Stimulated activated CD4-positive, alpha-beta T cell treated with anti-CD3 and anti-CD28 coated beads, Interleukin-2, amount 100 ng/mL, for 24 hours (primary cell): ENCODE measurements around the gene RNF182.
"Not testable (repeated sequence)": the region's sequence is repeated elsewhere in the genome, so short reads cannot be mapped to it uniquely, and the experiment has no call there.

Source experiments
- DNase-seq, 2 donors: peaks; one replicate each; pipeline ENCODE4 v3.0.0-alpha.2; 2020

RNF182 gene, protein sequence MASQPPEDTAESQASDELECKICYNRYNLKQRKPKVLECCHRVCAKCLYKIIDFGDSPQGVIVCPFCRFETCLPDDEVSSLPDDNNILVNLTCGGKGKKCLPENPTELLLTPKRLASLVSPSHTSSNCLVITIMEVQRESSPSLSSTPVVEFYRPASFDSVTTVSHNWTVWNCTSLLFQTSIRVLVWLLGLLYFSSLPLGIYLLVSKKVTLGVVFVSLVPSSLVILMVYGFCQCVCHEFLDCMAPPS

DNA sequence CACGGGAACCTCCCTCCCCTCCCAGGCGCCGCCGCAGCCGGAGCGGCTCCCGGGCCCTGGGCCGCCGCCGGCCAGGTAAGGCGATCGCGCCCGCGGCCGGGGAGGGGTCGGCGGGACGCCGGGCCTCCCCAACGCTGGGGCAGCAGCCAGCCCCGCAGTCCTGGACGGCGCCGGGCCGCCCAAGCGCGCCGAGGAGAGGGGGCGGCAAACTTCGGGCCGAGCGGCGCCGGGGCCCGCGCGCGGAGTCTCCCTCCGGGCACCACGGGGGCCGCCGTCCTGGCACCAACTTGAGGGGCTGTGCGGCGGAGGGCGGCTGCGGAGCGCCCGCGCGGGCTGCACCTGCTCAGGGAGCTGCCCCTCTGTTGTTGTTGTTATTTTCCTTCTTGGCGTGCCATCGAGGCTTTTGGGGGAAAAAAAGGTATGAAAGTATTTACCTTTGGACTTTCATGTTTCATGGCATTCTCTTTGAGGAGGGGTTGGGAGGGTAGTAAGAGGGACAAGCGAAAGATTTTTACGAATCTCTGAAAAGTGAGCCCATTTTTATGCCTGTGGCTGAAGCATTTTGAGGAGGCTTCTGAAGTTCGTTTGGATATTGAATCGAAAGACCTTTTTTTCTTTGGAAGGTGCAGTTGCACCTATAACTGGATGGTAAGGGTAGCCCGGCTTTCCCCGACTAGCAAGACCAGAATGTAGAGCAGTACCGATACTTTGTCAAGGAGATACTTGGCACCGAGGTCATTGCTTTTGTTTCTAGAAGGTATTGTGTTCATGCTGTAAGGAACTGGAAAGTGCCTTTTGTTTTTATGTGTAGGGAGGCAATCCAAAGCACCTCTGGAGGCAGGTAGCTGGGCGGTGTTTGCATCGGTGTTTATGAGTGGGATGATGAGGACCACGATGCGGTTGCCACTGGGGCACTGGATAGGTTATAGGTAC lies at the start of gene RNF182:
TSS of gene RNF182 (plus strand) at position 4 of the 933 bp plus-strand sequence. CDS start 52,168 bp downstream, outside the sequence.
- peak; percentile 48 to 57 for DNase-seq

DNA sequence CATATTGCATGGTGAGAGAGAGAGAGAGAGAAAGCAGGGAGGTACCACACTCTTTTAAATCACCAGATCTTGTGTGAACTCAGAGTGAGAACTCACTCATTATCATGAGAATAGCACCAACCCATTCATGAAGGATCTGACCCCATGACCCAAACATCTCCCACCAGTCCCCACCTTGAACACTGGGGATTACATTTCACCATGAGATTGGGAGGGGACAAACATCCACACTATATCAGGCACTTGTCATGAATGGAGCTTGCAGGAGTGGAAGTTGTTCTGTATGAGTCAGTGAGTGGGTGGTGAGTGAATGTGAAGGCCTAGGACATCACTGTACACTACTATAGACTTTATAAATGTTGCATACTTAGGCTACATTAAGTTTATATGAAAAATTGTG lies 47.7 kb upstream of the RNF182 start:
- DNase-seq, result no peak

DNA sequence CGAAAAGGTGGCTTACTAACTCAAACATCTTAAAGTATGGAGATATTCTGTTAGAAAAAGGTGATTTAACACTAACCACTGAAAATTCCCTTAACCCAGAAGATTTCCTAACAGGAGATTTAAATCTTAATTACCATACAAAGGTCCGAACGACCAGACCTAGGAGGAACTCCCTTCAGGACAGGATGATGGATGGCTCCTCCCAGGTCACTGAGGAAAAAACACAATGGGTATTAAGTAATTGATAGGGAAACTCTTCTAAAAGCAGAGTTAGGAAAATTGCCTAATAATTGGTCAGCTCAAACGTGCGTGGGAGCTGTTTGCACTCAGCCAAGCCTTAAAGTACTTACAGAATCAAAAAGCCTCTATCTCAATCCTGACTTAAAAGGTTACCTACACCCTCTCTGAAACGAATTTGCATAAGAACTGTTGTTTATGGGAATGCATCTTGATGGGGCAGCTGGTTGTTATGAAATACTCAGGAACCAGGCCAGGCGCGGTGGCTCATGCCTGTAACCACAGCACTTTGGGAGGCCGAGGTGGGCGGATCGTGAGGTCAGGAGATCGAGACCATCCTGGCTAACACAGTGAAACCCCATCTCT lies 44.6 kb upstream of the RNF182 start:
- DNase-seq, result not testable (repeated sequence)

DNA sequence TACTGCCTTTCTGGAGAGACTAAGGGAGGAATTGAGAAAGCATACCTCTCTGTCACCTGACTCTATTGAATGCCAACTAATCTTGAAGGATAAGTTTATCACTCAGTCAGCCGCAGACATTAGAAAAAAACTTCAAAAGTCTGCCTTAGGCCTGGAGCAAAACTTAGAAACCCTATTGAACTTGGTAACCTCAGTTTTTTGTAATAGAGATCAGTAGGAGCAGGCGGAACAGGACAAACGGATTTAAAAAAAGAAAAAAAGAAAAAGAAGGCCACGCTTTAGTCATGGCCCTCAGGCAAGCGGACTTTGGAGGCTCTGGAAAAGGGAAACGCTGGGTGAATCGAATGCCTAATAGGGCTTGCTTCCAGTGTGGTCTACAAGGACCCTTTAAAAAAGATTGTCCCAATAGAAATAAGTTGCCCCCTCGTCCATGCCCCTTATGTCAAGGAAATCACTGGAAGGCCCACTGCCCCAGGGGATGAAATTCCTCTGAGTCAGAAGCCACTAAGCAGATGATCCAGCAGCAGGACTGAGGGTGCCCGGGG lies 43.1 kb upstream of the RNF182 start:
- DNase-seq, result no peak

DNA sequence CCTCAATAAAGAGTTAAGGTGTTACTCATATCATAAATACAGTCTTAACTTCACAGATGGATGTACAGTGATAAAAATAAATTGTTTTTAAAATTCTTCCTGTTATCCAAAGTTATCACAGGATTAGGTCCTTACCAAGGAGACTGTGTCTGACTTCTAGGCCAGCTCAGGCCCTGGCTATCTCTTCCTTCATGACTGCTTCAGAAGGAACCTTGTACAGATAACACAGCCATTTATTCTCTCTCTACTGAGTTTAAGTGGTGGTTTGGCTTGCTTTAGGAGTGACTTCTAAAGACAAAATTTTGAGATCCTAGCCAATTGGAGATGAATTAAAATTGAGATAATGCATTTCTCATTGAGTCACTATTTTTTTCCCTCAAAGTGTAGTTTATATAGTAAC lies 40.8 kb upstream of the RNF182 start:
- DNase-seq, result no peak

DNA sequence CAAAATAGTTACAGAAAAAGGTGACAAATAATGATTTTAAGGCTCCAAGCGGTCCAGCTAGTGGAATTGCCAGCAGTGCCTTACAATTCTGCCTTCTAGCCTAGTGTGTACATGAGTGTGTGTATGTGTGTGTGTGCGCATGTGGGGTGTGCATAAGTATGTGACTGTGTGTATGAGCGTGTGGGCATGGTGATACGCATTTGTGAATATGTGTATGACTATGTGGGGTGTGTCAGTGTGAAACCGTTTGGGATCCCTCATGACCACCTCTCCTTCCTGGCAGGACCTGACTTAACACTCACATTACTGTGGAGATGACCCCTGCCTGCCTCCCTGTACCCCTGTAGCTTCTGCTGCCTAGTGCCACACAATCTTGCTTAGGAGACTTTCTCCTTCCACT lies 40.4 kb upstream of the RNF182 start:
- DNase-seq, result no peak

DNA sequence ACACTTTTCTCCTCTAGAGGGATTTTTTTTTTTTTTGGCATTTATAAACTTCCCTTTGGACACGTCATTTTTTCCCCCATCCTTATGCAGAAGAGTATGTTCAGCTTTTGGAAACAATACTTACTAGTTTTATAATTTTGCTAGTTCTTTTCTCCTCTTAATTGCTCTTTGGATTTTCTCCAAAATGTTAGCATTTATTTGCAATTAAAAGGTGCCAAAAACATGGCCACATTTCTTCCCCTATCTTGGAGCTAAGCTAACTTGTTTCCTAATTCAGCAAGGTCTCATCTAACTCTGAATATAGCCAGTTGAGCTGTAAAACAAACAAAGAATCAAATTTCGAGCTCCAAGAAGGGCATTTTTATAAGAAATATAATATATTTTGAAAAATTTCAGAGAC lies 39.2 kb upstream of the RNF182 start:
- no peak for DNase-seq

DNA sequence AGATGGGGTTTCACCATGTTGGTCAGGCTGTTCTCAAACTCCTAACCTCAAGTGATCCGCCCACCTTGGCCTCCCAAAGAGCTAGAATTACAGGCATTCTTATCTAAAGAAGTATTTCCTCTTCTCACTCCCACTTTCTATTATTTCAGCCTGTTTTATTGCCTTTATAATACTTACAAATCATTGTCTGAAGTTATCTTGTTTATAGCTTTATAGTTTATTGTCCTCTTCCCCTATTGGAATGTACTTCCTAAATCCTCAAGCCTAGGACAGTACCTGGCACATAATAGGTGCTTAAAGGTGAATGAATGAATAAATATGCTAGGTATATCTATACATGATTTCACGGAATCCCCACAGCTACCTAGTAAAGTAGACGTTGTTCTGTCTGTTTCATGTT lies 37.8 kb upstream of the RNF182 start:
- no peak for DNase-seq

DNA sequence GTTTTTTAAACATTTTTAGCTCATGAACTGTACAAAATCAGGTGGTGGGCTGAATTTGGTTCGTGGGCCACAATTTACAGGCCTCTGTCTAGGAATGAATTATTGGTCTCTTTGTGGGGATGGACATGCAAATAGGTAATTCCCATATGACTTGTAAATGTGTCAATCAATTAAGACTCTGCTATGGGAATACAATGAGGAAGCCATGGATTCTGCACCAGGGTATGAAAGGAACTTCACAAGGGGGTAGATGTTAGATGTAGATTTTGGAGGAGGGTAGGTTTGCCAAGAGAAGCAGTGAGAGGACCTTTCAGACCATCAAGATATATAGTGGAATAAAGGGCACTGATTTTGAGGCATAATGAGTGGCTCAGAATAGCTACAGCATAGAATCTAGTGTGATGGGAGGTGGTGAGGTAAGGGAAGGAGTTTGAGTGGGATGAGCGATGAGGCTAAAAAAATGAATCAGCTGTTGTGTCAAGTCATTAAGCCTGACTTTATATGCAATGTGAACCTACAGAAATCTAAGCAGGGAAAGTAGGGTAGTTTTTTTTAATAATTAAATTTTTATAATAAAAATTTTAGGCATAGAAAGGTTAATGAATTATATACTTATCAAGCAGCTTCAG lies 32.6 kb upstream of the RNF182 start:
- no peak for DNase-seq

DNA sequence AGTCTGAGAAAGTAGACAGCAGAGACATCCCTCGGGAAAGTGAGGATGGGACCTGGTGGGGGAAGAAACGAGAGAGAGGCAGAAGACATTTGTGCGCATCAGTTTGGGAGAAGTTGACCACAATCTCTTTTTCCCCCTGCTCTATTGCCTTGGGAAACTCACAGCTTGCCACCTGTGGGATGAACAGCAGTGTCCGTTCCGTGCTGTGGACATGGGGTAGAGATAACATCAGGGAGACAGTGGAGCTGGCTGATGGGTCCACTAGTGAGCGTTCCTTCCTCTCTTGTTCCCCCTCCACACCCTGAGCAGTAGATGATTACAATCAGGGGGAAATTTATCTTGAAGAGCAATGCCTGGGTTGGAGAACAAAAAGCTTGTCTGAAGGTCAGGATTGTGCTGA lies 21.8 kb upstream of the RNF182 start:
- no peak for DNase-seq

DNA sequence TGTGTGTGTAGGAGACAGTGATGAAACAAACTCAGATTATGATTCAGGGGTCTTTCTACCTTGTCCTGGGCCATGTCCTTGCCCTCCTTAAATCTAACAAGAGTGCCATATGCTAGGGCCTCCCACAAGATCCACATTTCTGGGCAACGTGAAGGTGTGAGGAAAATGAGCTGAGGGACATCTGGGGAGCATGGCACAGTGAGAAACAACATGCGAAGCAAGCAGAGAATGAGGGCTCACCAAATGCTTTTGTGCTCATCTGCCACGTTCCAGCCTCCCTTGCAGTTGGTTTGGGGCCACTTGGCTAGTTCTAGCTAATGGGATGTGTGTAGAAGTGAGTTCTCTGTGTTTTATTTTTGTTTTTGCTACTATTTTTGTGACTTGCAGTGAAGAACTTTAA lies 21.4 kb upstream of the RNF182 start:
- DNase-seq, result no peak

DNA sequence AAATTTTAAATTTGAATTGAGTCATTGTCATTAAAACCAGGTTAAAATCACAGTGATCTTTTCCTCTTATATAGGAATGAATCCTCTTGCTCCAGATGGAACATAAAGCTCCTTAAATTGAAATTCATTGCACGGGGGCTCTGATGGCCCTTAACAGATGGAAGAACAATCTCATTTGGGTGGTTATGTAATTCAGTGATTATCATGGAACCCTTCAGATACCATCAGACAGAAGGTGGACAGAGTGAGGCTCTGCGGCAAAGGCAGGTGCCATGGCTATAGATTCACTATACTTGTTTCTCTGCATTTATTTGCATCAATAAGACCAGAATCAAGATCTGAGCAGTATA lies 17.8 kb upstream of the RNF182 start:
- no peak for DNase-seq

DNA sequence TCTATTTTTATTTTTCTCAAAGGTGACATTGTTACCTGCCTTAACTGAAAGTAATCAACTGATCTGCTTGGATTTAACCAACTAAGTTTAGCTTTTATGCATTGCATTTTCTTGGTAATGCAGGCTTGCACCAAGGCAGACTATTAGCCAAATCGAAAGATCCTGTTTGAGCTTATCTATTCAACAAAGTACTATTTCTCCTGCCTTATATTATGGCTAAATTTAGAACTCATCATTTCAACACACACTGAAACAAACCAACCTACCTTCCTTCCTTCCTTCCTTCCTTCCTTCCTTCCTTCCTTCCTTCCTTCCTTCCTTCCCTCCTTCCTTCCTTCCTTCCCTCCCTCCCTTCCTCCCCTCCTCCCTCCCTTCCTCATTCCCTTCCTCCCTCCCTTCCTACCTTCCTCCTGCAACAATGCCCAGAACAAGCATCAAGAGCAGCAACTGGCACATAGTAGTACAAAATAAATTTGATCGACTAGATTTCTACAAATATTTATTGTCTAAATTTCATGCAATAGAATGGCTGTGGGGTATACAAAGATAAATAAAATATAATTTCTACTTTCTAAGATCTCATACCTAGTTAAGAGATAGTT lies 17.0 kb upstream of the RNF182 start:
- no peak for DNase-seq

DNA sequence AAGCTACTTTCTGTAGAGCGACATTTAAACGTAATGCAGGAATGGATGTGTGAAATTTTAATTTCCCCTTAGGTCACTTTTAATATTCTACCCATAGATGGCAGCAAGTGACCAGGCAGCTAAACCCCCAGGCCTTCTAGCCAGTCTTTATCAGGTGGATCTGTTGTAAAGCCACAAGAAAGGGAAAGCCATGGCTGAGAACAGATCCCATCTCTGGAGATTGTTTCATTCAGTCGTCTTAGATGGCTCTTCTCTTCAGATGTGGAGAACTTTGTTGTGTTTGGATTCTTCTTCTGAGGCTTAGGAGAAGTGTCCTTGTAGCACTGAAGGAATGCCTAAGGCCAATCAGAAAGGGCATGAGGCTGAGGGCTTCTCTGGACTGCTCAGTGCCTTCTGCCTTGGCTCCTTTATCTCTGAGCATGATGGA lies 15.8 kb upstream of the RNF182 start:
- DNase-seq, result peak; percentile 31 to 36

DNA sequence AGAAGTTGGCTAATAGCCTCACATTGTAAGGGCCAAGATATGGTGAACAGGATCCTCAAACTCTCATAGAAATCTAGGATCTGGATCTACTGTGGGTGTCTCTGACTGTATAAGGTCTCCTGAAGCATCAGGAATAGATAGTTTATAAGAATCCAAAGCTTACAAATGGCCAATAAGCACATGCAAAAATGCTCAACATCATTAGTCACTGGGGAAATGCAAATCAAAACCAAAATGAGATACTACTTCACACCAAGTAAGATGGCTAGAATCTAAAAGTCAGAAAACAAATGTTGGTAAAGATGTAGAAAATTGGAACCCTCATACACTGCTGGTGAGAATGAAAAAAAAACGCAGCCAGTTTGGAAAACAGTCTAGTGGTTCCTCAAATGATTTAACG lies 14.3 kb upstream of the RNF182 start:
- DNase-seq, result no peak

DNA sequence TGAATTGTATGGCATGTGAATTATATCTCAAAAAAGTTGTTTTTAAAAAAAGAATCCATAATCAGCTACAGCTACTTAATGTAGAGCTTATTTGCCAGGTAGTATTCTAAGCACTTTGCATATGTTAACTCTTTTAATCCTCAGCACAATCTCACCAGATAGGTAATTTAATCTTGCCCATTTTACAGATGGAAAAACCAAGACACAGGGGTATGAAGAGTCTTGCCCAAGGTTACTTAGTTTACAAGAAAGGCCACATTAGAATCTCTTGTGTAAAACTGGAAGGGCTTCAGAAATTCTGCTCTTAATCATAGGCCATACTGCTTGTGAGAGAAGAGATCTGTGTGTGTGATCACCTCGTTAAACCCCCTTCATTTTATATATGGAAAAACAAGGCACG lies 13.4 kb upstream of the RNF182 start:
- DNase-seq, result no peak

DNA sequence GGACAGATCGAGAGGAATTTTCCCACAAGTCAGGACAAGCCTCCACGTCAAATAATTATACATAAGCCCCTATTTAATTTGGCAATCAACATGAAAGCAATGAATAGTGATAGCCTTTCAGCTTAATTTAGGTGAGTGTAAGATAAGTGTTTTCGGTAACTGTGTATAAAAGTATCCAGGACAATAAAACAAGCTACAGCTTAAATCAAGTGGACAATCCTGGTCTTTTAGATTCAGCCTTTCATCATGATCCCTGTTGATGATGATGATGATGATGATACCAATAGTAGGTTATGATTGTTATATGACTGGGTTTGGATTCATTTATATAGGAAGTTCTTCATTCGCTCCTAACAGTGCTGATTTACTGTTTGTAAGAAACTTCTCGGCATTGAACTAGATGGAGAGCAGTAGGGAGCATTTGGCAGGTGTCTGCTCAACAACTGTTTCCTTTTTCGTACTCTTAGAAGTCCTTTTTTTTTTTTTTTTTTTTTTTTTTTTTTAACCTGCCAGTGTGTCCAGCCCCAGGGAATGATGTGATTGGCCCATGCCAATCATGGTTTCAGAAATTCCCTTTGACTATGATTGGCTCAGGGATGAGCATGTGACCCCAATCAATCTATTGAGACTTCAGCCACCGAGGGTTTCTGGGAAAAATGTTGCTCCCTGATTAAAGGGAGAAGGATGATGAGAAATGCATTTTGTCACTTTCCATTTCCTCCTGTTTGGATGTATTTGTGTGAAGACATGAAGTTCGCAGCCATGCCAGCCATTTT lies 11.3 kb upstream of the RNF182 start:
- no peak for DNase-seq

DNA sequence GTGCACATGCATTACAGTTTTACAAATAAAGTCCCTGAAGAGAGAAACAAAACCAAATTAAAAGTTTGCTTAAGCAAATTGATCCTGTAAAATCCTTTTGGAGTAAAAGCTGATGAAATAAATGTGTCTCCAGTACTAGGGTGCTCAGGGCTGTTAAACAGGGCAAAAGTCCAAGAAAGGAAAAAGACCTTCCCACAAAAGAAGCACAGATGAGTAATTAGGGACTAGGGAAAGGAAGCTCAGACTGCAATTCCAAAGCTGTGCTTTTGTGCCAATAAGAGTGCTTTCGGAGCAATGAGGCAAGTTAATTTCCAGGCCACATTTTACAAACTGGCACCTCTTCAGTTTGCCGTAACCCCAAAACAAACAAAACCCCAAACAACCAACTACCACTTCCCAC lies 10.4 kb upstream of the RNF182 start:
- no peak for DNase-seq

DNA sequence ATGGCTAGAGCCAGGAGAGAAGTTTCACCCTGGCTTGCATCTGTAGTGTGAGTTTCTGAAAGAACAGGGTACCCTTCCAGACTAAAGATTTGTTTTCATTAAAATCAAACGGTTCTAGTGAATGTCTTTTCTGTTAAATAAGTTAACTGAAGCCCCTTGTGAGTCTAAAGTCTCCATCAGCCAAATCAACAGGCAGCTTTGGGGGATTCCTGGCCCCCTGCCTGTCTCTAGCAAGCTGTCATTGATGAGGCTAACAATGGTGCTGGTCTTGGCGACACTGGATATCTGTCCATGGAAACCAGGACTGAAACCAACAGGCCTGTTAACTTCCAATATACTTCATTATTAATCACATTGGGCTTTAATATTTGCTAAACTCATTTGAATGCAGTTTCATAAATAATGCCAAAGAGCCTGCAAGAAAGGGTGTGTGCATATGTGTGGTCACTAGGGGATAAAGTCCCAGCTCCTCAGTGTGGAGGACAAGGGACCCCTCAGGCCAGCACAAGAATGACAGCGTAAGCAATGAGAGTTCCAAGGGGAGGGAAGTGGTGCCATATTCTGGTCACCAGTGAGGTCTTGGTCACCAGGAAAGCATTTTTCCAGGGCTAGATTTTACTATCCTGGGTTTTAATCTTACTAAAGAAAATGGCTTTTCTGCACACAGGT lies 9.1 kb upstream of the RNF182 start:
- no peak for DNase-seq

DNA sequence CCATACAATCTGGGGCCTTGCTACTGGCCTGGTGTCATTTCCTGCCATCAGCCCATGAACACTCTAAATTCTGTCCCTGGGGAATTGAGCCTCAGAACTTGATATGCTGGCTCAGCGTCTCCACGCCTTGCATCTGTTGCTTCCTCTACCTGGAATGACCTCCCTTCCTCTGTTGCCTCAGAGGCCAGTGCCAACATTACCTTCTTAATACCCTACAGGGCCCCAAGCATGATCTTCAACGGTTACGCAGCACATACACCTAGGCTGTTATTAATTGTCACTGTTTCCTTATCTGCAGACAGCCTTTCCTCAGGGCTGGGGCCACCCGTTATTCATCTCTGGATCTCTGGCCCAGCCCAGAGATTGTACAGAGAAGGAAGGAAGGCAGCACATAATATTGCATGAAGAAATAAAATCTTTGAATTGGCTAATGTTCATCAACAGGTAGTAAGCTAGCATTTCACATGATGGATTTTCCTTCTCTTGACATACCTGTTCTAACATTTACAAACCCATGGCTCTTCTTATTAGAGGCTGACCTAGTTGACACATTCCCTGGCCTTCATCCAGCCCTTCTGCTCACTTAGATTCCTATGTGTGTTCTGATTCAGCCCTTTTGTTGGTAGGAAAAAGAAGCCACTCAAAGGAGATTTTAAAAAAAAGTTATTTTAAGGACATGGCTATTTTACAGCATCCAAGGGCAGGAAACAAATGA lies 8.4 kb upstream of the RNF182 start:
- no peak for DNase-seq

DNA sequence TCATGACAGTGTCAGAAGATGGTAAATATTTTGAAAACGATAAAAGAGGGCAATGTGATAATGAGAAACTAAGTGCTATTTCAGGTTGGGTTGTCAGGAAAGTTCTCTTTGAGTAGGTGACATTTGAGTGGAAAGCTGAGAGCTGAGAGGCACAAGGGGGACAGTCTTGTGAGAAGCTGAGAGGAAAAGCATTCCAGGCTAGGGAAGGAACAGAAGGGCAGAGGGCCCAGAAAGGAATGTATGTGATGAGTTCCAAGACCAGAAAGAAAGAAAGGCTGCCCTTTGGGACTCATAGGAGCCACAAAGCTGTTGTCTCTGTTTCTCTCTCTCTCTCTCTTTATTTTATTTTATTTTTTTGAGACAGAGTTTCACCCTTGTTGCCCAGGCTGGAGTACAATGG lies 7.6 kb upstream of the RNF182 start:
- DNase-seq, result no peak
